ENCODE data around the gene ZNF614.
"Not testable (repeated sequence)": the region's sequence is repeated elsewhere in the genome, so short reads cannot be mapped to it uniquely, and the experiment has no call there.

ZNF614 gene
- 14.1 to 28.1 (median 24.2) reads per million in 9 experiments for total RNA-seq

GRCh38 chr19:52028027-52028779 lies at the start of gene ZNF614:
Gene ZNF614, minus strand, starts transcription at chr19:52028379. Its CDS starts 2,634 bp downstream, at chr19:52025745.
- H3K9me3 Mint-ChIP-seq = peaks cover 0 to 9% of the 10 kb centered on the region in 2 donors
- H3K27ac Mint-ChIP-seq = peak within 1 kb of the TSS; percentile 98 to 99
- peak within 1 kb of the TSS; percentile 96 to 99 for H3K4me3 Mint-ChIP-seq
- ATAC-seq (replicated peaks) = peak; percentile 84
- peak; percentile 80 to 90 (median 80) for DNase-seq
- H3K36me3 Mint-ChIP-seq (ENCODE audit: insufficient read depth) = peaks cover 27% of the 10 kb centered on the region
- no peaks in the 10 kb centered on the region for H3K27me3 Mint-ChIP-seq
- peaks cover 20 to 21% of the 10 kb centered on the region in 2 donors for H3K4me1 Mint-ChIP-seq (ENCODE audit: low read depth in 2 of 2)

- H3K9me3 Mint-ChIP-seq = peaks cover 30 to 42% of the 10 kb centered on the region in 2 donors
- H3K27ac Mint-ChIP-seq = no peak overlapping the region
- no peaks in the 10 kb centered on the region for H3K27me3 Mint-ChIP-seq
- H3K4me3 Mint-ChIP-seq = no peak overlapping the region
- DNase-seq (no peak), ATAC-seq (replicated peaks) (no peak)
- H3K4me1 Mint-ChIP-seq (ENCODE audit: low read depth in 2 of 2) = peaks cover 0 to 3% of the 10 kb centered on the region in 2 donors
- H3K36me3 Mint-ChIP-seq (ENCODE audit: insufficient read depth) = peaks cover 74% of the 10 kb centered on the region
Measured at GRCh38 chr19:52070496-52070895, 42.3 kb upstream of the ZNF614 start.

- no peak overlapping the region for H3K27ac Mint-ChIP-seq
- H3K4me1 Mint-ChIP-seq (ENCODE audit: low read depth in 2 of 2) = peaks cover 0 to 3% of the 10 kb centered on the region in 2 donors
- no peak overlapping the region for H3K4me3 Mint-ChIP-seq
- H3K9me3 Mint-ChIP-seq = peaks cover 28 to 34% of the 10 kb centered on the region in 2 donors
- no peak for ATAC-seq (replicated peaks)
- H3K36me3 Mint-ChIP-seq (ENCODE audit: insufficient read depth) = peaks cover 67% of the 10 kb centered on the region
- no peak for DNase-seq
- H3K27me3 Mint-ChIP-seq = no peaks in the 10 kb centered on the region
Measured at GRCh38 chr19:52069653-52070052, 41.5 kb upstream of the ZNF614 start.

- peaks cover 38% of the 10 kb centered on the region for H3K36me3 Mint-ChIP-seq (ENCODE audit: insufficient read depth)
- peaks cover 0 to 3% of the 10 kb centered on the region in 2 donors for H3K4me1 Mint-ChIP-seq (ENCODE audit: low read depth in 2 of 2)
- H3K4me3 Mint-ChIP-seq = no peak overlapping the region
- no peaks in the 10 kb centered on the region for H3K27me3 Mint-ChIP-seq
- H3K9me3 Mint-ChIP-seq = peaks cover 19 to 28% of the 10 kb centered on the region in 2 donors
- H3K27ac Mint-ChIP-seq = no peak overlapping the region
- ATAC-seq (replicated peaks) = no peak
- DNase-seq = no peak
Measured at GRCh38 chr19:52066258-52066863, 38.2 kb upstream of the ZNF614 start.

GRCh38 chr19:52065399-52065798 lies 37.2 kb upstream of the ZNF614 start:
- Mint-ChIP-seq H3K27me3 (no peaks in the 10 kb centered on the region), H3K36me3 (ENCODE audit: insufficient read depth) (peaks cover 30% of the 10 kb centered on the region), H3K4me1 (ENCODE audit: low read depth in 2 of 2) (no peaks in the 10 kb centered on the region), H3K27ac (no peak overlapping the region), H3K9me3 (peaks cover 19 to 24% of the 10 kb centered on the region in 2 donors), H3K4me3 (no peak overlapping the region)
- DNase-seq = no peak
- ATAC-seq (replicated peaks) = no peak

- not testable (repeated sequence) for H3K4me3 Mint-ChIP-seq; H3K36me3 Mint-ChIP-seq (ENCODE audit: insufficient read depth); H3K27me3 Mint-ChIP-seq; DNase-seq; H3K4me1 Mint-ChIP-seq (ENCODE audit: low read depth in 2 of 2); ATAC-seq (replicated peaks); H3K27ac Mint-ChIP-seq
- peaks cover 16 to 42% of the 10 kb centered on the region in 2 donors for H3K9me3 Mint-ChIP-seq
Measured at GRCh38 chr19:52056480-52056879, 28.3 kb upstream of the ZNF614 start.

GRCh38 chr19:52051736-52052135 lies 23.6 kb upstream of the ZNF614 start:
- not testable (repeated sequence) for ATAC-seq (replicated peaks); H3K27ac Mint-ChIP-seq; H3K27me3 Mint-ChIP-seq; DNase-seq; H3K4me3 Mint-ChIP-seq
- peaks cover 10 to 38% of the 10 kb centered on the region in 2 donors for H3K9me3 Mint-ChIP-seq
- H3K36me3 Mint-ChIP-seq (ENCODE audit: insufficient read depth) = peaks cover 14% of the 10 kb centered on the region
- peaks cover 8 to 22% of the 10 kb centered on the region in 2 donors for H3K4me1 Mint-ChIP-seq (ENCODE audit: low read depth in 2 of 2)

- ATAC-seq (replicated peaks) (peak; percentile 86), DNase-seq (peak; percentile 75 to 81 (median 79))
- H3K9me3 Mint-ChIP-seq = peaks cover 3 to 21% of the 10 kb centered on the region in 2 donors
- peak within 1 kb of the TSS; percentile 97 to 99 for H3K27ac Mint-ChIP-seq
- no peaks in the 10 kb centered on the region for H3K27me3 Mint-ChIP-seq
- H3K4me3 Mint-ChIP-seq = peak within 1 kb of the TSS; percentile 92 to 98
- H3K4me1 Mint-ChIP-seq (ENCODE audit: low read depth in 2 of 2) = peaks cover 8 to 22% of the 10 kb centered on the region in 2 donors
- peaks cover 39% of the 10 kb centered on the region for H3K36me3 Mint-ChIP-seq (ENCODE audit: insufficient read depth)
Measured at GRCh38 chr19:52048555-52049501, 20.6 kb upstream of the ZNF614 start, which contains the start of gene ZNF432. Gene ZNF432, minus strand, starts transcription at chr19:52048838. Its CDS starts 1,970 bp downstream, at chr19:52046868.

- Mint-ChIP-seq H3K9me3 (peaks cover 9 to 44% of the 10 kb centered on the region in 2 donors), H3K4me1 (ENCODE audit: low read depth in 2 of 2) (peaks cover 0 to 3% of the 10 kb centered on the region in 2 donors), H3K4me3 (no peak overlapping the region), H3K27ac (no peak overlapping the region), H3K36me3 (ENCODE audit: insufficient read depth) (peaks cover 85% of the 10 kb centered on the region), H3K27me3 (no peaks in the 10 kb centered on the region)
- DNase-seq (no peak), ATAC-seq (replicated peaks) (no peak)
Measured at GRCh38 chr19:52039169-52039568, 11.0 kb upstream of the ZNF614 start.

GRCh38 chr19:52034051-52034728 lies 6.0 kb upstream of the ZNF614 start:
- no peak for DNase-seq
- peaks cover 45% of the 10 kb centered on the region for H3K36me3 Mint-ChIP-seq (ENCODE audit: insufficient read depth)
- no peaks in the 10 kb centered on the region for H3K4me1 Mint-ChIP-seq (ENCODE audit: low read depth in 2 of 2)
- H3K27me3 Mint-ChIP-seq = no peaks in the 10 kb centered on the region
- H3K27ac Mint-ChIP-seq = no peak overlapping the region
- peaks cover 11 to 42% of the 10 kb centered on the region in 2 donors for H3K9me3 Mint-ChIP-seq
- ATAC-seq (replicated peaks) = no peak
- no peak overlapping the region for H3K4me3 Mint-ChIP-seq

- Mint-ChIP-seq H3K4me1 (ENCODE audit: low read depth in 2 of 2) (peaks cover 20 to 21% of the 10 kb centered on the region in 2 donors), H3K36me3 (ENCODE audit: insufficient read depth) (peaks cover 21% of the 10 kb centered on the region), H3K9me3 (peaks cover 1 to 10% of the 10 kb centered on the region in 2 donors), H3K4me3 (peak overlapping the region; percentile 96 to 99), H3K27ac (peak overlapping the region; percentile 98 to 99), H3K27me3 (no peaks in the 10 kb centered on the region)
- no peak for DNase-seq
- peak; percentile 29 for ATAC-seq (replicated peaks)
Measured at GRCh38 chr19:52028780-52029123, 573 bp upstream of the ZNF614 start.

GRCh38 chr19:52026255-52026990 lies 1.8 kb downstream of the ZNF614 start:
- H3K4me3 Mint-ChIP-seq; ATAC-seq (replicated peaks): not testable (repeated sequence)

More at GRCh38 chr19:52026255-52026990, 1.8 kb downstream of the ZNF614 start:
- not testable (repeated sequence) for DNase-seq, H3K27me3 Mint-ChIP-seq, H3K9me3 Mint-ChIP-seq, H3K27ac Mint-ChIP-seq
- peaks cover 20 to 21% of the 10 kb centered on the region in 2 donors for H3K4me1 Mint-ChIP-seq (ENCODE audit: low read depth in 2 of 2)
- H3K36me3 Mint-ChIP-seq (ENCODE audit: insufficient read depth) = peaks cover 34% of the 10 kb centered on the region

Data from effector memory CD8-positive, alpha-beta T cell (primary cell).